Stimulated activated CD8-positive, alpha-beta memory T cell treated with anti-CD3 and anti-CD28 coated beads, Interleukin-12 subunit alpha, Interleukin-12 subunit beta, amount 100 ng/mL, for 4 hours (primary cell): ENCODE data around the gene LRRC59.
"Not testable (repeated sequence)": the region's sequence is repeated elsewhere in the genome, so short reads cannot be mapped to it uniquely, and the experiment has no call there.

ENCODE experiments used
- DNase-seq: peaks from one replicate; pipeline ENCODE4 v3.0.0-alpha.2; 2020; ENCODE audit warnings: low read depth

The LRRC59 gene

GRCh38 chr17:50347117-50347893 is 50.0 kb downstream of the LRRC59 start:
- DNase-seq = no peak

DNA sequence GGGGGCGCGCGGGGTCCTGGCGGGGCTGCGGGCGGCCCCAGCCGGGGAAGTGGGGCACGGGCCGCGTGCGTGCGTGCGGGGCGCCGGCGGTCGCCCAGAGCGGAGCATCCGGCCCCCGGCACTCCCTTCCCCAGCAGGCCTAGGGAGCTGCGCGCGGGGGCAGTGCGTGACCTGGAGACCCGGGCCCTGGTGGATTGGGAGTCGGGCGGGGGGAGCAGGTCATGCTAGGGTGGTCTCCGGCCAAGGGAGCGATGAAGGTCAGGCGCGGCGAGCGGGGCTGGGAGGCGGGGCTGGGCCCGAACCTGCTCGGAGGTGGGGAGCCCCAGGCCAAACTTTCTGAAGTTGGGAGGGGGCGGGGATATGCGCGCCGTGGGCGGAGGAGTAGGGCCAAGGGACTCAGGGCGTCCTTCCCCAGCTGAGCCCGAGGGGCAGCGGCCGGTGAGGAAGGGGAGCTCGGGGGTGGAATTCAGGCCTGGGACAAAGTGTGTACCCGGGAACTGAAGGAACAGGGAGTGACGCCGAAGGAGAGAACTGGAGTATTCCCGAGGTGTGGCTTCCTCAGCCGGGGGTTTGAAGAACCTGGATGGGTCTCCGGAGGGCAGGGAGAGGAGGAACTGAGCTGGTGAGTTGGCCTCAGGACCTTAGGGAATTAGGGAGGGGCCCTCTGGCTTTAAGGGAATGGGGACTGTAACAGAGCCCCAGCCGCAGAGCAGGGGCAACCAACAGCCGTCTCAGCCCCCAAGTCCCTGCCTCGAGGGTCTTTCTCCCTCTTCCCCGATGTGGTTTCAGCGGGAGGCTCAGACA is 50.8 kb downstream of the LRRC59 start:
- DNase-seq = peak; percentile 21

GRCh38 chr17:50345432-50346312 is 51.7 kb downstream of the LRRC59 start, which contains the start of gene XYLT2:
Gene XYLT2 (plus strand): TSS chr17:50346126. CDS start chr17:50346141, 15 bp downstream.
- peak; percentile 87 for DNase-seq

- no peak for DNase-seq
Measured at GRCh38 chr17:50344731-50345365, 52.5 kb downstream of the LRRC59 start.

- no peak for DNase-seq
Measured at GRCh38 chr17:50339381-50339780, 57.9 kb downstream of the LRRC59 start.

DNA sequence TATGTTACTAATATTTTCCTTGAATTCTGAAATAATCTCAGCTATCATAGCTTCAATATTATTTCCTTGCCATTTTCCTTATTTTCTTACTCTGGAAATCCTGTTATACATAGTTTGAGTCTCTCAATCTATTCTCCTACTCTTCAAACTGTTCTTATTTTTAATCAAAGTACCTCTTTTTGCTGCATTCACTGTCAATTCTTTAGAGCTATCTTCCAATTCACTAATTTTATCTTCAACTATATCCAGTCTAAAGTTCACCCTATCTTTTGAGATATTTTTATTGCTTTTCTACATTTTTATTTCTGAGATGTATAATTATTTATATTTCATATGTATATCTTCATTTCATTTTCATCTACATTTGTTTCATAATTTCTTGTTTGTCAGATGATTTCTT is 58.7 kb downstream of the LRRC59 start:
- no peak for DNase-seq

GRCh38 chr17:50337956-50338355 is 59.4 kb downstream of the LRRC59 start:
- DNase-seq = no peak

DNA sequence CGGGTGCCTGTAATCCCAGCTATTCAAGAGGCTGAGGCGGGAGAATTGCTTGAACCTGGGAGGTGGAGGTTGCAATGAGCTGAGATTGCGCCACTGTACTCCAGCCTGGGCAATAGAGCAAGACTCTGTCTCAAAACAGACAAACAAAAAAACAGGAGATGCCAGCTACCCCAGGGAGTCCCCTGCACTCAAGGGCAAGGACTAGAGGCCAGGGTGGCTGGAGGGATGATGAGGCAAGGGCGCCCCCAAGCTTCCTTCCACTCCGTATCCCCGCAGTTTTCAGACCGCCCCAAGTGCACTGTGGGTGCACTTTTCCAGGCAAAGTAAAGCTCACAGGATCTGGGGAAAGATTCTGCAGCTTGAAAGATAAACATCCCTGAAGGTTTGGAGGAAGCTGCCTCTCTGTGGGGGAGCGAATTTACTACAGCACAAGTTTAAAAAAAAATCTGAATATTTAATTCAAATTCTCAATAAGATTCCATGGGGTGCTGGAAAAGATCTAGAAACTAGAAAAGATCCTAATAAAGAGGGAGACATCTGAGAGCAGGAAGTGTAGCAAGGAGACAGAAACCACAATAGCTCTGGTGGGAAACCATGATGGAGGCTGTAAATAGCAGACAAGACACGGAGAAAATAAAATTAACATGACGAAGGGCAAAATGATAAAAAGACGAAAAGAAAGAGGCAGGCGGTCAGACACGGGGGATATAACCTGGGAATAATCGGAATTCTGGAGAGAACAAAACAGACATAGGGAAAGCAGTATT is 63.8 kb downstream of the LRRC59 start:
- DNase-seq = not testable (repeated sequence)

DNA sequence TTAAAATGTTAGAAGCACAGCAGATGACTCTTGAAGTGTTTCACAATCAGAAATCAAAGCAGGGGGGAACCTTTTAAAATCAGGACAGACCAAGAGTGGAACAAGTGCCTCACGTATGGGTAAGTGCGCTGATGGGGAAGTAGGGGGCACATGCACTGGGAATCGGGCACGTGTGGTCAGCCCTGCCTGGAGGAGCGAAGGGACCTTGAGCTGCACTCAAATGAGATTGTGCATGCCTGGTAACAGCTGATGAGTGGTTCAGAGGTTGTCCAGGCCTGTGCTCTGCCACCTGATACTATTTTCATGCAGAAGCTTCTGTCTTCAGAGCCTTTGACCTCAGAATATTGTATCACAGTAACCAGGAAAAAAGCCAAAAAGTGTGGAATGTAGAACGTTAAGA is 65.1 kb downstream of the LRRC59 start:
- no peak for DNase-seq
